ENCODE results near the gene PKNOX1.

- TF ChIP-seq CTCF (IDR thresholded peaks at IDR 0.05; ENCODE audit: low read depth, low read length): no peak
- TF ChIP-seq POLR2A (IDR thresholded peaks at IDR 0.05; ENCODE audit: extremely low read depth, insufficient read length): no peak
- no peak for TF ChIP-seq MAX (IDR thresholded peaks at IDR 0.05; ENCODE audit: low read depth, low read length)
These were observed 60.5 kb downstream of the PKNOX1 start for GRCh38 chr21:43034826-43035225.

All from NB4 (cell line).